ENCODE measurements around the gene PTPRD.
A peak's percentile ranks its signal among the peaks of the same experiment; 100 is the strongest.

- TF ChIP-seq REST (tag by site-specific recombination; IDR thresholded peaks at IDR 0.05) (0 out of 2 replicates have a peak, but pooled peaks have one; percentile 28), CTCF (tag by site-specific recombination; IDR thresholded peaks at IDR 0.05) (no peak), ZSCAN16 (tag by site-specific recombination; IDR thresholded peaks at IDR 0.05) (no peak), ZNF354C (tag by site-specific recombination; IDR thresholded peaks at IDR 0.05; ENCODE audit: borderline replicate concordance, low read depth) (no peak), ZNF513 (tag by site-specific recombination; IDR thresholded peaks at IDR 0.05) (no peak)
These were observed 1426.7 kb downstream of the PTPRD start for GRCh38 chr9:9186086-9186485.
